Activated CD4-positive, alpha-beta T cell treated with anti-CD3 and anti-CD28 coated beads, Interleukin-2, amount 50 U/mL, for 16 hours (primary cell): ENCODE data around the gene RNF167.
A peak's percentile ranks its signal among the peaks of the same experiment; 100 is the strongest.
"Not testable (repeated sequence)": the region's sequence is repeated elsewhere in the genome, so short reads cannot be mapped to it uniquely, and the experiment has no call there.

ENCODE experiments used
- DNase-seq: peaks from one replicate; pipeline ENCODE4 v3.0.0-alpha.2; 2020

The RNF167 gene

DNA sequence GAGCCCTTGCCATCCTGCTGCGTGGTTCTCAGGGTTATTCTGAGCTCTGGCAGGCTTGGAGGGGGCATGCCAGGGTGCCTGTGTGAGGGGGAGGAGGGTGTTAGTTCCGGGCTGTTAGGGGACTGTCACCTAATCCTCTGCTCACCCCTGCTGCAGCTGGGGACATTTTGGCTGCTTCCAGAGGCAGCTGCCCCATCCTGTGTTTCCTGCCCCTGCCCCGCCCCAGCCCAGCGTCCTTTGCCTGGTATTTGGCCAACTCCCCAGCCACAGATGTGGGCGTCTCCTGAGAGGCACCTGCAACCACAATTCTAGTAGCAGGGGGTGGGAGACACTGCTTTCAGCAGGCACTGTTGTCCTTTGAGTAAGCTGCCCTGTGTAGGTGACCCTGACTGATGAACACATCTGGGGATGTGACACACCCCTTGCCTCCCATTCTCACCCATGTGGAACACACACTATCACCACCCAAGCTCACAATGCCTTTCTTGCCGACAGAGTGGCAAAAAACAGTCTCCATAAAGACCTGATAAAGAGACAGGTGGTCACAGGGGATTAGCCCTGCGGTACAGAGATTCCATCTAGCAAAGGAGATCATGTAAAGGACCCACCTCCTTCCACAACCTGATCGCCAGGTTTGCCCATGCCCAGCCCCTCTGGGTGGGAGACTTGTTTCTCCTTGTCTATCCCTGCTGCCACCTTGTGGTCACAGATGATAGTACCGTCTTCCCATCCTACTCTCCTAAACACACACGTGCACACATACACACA is 36.8 kb upstream of the RNF167 start, which contains the start of gene CHRNE:
Gene CHRNE, minus strand, starts transcription at position 48 of the 768 bp plus-strand sequence. Its CDS starts 35 bp downstream, at position 13.
- DNase-seq: peak; percentile 79

DNA sequence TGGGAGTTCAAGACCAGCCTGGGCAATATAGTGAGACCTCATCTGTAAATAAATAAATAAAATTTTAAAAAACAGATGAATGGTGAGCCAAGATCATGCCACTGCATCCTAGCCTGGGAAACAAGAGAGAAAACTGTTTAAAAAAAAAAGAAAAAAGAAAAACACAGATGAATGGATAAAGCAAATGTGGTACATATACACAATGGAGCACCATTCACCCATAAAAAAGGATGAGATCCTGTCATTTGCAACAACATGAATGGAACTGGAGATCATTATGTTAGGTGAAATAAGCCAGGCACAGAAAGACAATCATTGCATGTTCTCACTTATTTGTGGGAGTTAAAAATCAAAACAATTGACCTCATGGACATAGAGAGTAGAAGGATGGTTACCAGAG is 33.4 kb upstream of the RNF167 start:
- not testable (repeated sequence) for DNase-seq

DNA sequence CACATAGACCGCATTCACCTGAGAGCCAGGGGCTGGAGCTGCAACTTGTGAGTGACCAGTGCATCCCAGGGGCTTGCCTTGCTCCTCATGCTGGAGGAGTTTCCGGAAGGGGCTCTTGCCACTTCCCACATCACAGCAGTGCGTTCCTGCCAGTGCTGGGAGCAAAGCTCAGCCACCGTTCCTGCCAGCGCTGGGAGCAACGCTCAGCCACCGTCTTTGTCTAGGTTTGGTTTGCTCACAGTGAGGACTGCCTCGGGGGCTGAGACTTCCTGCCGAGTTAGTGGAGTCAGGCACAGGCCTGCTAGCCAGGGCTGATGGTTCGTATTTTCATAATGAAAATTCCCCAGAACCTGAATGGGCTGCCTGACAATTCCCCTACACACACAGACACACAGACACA is 31.8 kb upstream of the RNF167 start:
- no peak for DNase-seq

DNA sequence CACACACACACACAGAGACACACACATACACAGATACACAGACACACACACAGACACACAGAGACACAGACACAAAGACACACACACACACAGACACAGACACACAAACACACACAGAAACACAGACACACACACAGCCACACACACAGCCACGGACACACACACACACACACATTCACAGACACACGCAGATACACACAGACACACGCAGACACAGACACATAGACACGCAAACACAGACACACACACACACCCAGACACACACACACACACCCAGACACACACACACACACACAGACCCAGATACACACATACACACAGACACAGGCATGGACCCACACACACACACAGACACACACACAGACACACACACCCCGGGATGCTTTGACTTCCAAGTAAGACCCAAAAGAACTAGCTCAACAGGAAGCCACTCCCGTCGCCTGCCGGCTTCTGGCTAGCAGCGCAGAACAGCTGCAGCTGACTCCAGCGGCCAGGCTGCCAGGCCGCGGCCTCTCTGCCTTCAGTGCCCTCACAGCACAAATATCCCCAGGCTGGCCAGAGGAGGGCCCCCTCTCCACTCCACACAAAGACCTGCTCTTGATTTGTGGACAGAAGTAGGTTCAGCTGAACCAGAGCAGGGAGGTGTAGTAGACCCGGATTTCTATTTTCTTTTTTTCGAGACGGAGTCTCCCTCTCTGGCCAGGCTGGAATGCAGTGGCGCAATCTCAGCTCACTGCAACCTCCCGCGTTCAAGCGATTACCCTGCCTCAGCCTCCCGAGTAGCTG is 31.2 kb upstream of the RNF167 start:
- peak; percentile 71 for DNase-seq

DNA sequence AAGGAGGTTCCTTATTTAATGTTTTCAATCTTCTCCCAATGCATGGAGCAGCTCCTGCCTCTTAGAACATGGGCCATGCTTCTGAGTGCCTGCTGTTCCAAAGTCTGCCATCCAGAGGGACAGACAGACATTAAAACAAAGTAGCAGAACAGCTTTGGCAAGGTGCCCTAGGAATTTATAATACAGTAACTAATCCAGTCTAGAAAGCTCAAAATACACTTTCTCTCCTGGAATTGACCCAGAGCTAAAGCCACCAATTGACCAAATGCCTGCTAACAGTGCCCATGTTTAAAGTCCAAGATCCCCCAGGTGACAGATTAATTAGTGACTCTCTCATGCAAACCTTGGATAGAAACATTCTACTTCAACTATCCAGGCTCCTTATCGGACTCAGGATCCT is 26.1 kb upstream of the RNF167 start:
- DNase-seq: no peak

DNA sequence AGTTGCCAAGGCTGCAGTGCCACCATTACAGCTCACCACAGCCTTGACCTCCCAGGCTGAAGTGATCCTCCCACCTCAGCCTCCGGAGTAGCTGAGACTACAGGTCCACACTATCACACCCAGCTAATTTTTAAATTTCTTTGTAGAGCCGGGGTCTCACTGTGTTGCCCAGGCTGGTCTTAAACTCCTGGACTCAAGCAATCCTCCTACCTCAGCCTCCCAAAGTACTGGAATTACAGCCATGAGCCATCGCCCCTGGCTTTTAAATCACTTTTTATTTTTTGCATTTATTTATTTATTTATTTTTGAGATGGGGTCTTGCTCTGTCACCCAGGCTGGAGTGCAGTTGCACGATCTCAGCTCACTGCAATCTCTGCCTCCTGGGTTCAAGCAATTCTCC is 25.5 kb upstream of the RNF167 start:
- not testable (repeated sequence) for DNase-seq

GRCh38 chr17:4919511-4920047 is 20.5 kb upstream of the RNF167 start:
- no peak for DNase-seq

GRCh38 chr17:4920351-4921048 is 19.6 kb upstream of the RNF167 start:
- DNase-seq: no peak

GRCh38 chr17:4921320-4921719 is 18.7 kb upstream of the RNF167 start:
- DNase-seq: no peak

GRCh38 chr17:4926577-4927335 is 13.3 kb upstream of the RNF167 start:
- DNase-seq: not testable (repeated sequence)

GRCh38 chr17:4928881-4929280 is 11.2 kb upstream of the RNF167 start:
- no peak for DNase-seq

DNA sequence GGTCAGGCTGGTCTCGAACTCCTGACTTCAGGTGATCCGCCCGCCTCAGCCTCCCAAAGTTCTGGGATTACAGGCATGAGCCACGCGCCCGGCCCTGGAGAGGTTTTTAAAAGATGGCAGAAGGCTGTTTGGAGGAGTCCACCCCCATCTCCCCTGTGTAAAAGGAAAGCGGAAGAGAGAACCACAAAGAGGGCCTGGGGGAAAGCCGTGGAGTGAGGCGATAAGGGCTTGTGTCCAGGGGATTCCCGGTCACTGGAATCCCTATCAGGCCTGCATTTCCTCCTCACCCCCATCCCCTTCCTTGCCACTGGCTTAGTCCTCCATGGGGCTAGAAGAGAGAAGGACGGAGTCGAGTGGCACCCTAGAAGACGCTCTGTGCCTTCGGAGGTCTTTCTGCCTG is 8.1 kb upstream of the RNF167 start, which contains the start of gene GP1BA:
Gene GP1BA, plus strand, starts transcription at position 315 of the 400 bp plus-strand sequence. CDS start 328 bp downstream, outside the sequence.
- no peak for DNase-seq

DNA sequence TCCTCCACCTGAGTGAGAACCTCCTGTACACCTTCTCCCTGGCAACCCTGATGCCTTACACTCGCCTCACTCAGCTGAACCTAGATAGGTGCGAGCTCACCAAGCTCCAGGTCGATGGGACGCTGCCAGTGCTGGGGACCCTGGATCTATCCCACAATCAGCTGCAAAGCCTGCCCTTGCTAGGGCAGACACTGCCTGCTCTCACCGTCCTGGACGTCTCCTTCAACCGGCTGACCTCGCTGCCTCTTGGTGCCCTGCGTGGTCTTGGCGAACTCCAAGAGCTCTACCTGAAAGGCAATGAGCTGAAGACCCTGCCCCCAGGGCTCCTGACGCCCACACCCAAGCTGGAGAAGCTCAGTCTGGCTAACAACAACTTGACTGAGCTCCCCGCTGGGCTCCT is 7.3 kb upstream of the RNF167 start:
- no peak for DNase-seq

DNA sequence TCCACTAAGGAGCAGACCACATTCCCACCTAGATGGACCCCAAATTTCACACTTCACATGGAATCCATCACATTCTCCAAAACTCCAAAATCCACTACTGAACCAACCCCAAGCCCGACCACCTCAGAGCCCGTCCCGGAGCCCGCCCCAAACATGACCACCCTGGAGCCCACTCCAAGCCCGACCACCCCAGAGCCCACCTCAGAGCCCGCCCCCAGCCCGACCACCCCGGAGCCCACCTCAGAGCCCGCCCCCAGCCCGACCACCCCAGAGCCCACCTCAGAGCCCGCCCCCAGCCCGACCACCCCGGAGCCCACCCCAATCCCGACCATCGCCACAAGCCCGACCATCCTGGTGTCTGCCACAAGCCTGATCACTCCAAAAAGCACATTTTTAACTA is 6.4 kb upstream of the RNF167 start:
- DNase-seq: no peak

DNA sequence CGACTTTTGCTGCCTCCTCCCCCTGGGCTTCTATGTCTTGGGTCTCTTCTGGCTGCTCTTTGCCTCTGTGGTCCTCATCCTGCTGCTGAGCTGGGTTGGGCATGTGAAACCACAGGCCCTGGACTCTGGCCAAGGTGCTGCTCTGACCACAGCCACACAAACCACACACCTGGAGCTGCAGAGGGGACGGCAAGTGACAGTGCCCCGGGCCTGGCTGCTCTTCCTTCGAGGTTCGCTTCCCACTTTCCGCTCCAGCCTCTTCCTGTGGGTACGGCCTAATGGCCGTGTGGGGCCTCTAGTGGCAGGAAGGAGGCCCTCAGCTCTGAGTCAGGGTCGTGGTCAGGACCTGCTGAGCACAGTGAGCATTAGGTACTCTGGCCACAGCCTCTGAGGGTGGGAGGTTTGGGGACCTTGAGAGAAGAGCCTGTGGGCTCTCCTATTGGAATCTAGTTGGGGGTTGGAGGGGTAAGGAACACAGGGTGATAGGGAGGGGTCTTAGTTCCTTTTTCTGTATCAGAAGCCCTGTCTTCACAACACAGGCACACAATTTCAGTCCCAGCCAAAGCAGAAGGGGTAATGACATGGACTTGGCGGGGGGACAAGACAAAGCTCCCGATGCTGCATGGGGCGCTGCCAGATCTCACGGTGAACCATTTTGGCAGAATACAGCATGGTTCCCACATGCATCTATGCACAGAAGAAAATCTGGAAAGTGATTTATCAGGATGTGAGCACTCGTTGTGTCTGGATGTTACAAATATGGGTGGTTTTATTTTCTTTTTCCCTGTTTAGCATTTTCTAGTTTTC is 5.7 kb upstream of the RNF167 start:
- peak; percentile 25 for DNase-seq

- DNase-seq: no peak
Measured at GRCh38 chr17:4935650-4936049, 4.4 kb upstream of the RNF167 start.

DNA sequence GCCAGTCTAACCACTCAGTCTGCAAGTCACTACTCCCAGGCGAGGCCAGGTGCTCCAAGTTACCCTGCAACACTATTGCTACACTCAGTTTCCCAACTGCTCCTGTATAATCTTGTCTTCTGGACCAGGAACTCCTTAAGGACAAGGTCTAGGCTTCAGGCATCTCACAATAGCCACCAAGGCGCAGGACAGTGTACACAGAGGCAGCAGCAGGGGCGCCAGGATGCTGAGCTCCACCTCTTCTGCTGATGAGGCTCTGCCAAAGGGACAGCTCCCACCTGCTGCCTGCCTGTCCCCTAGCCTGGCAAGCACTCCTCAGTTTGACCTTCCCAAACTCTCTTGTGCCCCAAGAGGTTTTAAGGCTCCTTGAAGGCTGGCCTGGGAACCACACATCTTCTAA is 3.6 kb upstream of the RNF167 start:
- DNase-seq: no peak

DNA sequence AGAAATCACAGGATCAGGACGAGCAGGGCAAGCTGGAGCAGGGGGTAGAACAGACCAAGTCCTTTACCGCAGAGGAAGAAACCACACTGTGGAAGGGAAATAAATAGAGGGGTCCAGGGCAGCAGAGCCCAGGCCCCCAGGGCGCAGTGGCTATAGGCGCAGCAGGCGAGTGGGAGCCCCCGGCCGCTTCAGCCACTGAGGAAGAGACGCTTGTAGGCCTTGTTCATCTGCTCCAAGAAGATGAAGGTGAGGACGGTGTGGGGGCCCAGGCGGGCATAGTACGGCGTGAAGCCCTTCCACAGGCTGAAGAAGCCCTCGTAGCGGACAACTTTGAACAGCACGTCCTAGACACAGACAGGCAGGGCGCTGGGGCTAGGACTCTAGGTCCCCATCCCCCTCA is 2.5 kb upstream of the RNF167 start:
- DNase-seq: no peak

DNA sequence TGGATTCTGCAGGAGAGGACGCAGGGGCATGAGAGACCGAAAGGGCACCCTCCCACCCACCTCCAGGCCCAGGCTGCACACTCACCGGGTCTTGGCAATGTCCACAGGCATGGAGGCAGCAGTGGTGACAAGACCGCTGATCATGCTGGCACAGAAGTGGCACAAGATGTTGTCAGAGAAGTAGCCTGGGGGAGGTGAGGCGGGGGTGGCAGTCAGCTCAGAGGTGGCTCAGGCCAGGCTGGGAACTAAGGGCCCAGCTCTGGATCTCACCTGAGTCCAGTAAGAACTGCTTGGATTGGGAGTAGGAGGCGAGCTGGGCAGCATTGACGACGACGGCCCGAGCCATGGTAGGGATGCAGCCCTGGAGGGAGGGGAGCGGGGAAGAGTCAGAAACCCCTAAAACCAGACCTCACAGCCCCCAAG is 2.0 kb upstream of the RNF167 start:
- DNase-seq: no peak

DNA sequence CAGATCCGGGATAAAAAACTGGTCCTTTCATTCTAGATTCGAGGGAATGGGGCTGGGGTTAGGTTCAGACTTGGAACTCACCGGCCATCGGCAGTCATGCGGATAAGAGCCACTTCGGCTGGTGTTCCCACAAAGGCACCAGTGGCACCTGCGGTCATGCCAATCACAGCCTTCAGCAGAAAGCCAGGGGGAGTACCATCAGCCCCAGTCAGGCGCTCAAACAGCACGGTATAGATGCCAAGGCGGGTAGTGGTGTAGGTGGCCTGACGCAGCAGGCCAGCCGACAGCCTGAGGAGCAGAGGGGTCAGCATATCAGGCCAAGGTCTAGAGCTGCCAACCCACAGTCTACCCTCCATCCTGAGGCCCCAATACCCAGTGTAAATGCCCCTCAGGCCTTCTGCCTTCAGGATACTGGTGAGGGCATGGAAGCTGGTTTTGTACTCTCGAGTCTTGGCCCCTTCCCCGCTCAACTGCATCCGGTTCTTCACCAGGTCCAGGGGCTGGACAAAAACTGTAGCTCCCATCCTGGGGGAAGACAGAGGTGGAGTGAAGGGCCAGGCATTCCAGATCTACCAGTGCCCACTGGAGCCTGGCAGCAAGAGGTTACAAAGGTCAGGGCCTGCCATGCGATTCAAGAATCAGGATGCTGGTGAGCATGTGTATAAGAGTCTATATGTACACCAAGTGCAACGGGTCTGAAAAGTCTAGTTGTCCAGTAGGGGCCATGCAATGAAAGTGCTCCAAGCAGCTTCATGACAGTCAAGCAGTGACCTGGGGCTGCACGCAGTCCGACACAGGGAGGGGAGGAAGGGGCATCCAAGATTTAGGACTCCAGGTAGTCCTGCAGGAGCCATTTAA is 1.2 kb upstream of the RNF167 start:
- DNase-seq: no peak

GRCh38 chr17:4939546-4939795 is 597 bp upstream of the RNF167 start:
- DNase-seq: no peak
